NCI-H2196 treated with DMSO at 0.1 percent for 48 hours (cell line): ENCODE data around the gene NRIP3.
A peak's percentile ranks its signal among the peaks of the same experiment; 100 is the strongest.
"Not testable (repeated sequence)": the region's sequence is repeated elsewhere in the genome, so short reads cannot be mapped to it uniquely, and the experiment has no call there.

ENCODE experiments used
- DNase-seq: peaks from one replicate; lab custom pipeline; 2025; ENCODE audit not compliant: unreplicated experiment; lab: John Stamatoyannopoulos, UW

The NRIP3 gene

DNA sequence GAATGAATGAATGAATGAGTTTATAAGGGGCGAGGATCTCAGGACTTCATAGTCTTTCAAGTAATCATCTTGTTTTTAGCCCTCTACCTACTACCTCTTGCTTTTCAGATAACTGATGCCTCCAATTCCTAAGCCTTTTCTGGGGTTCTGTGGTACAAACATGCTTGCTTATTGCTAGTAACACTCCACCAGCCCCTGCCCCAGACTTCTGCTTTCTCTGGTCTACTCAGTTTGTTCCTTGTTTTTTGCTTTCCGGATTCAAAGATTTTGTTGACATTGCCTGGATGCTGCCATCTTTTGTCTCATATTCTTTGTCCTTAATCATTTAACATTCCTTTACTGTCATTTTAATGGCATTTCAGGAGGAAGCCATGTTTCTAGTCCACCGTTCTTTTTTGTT is 30.7 kb downstream of the NRIP3 start:
- DNase-seq, result no peak

DNA sequence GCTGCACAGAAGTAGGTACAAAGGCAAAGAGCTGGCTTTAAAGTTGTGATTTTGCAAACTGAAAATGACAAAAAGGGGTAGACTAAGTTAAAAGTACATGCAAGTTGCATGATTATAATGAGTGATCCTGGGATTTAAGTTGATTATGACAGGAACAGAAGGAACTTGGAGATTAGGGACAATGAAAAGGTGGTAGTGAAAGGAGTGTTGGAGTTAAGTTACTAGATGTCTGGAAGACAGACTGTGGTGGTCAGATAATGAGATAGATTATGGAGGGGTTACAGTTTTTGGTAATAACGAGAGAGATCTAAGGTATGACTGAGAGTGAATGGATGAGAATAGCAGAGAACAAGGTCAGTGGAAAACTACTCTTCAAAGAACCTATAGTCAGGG is 31.9 kb downstream of the NRIP3 start:
- DNase-seq, result no peak

DNA sequence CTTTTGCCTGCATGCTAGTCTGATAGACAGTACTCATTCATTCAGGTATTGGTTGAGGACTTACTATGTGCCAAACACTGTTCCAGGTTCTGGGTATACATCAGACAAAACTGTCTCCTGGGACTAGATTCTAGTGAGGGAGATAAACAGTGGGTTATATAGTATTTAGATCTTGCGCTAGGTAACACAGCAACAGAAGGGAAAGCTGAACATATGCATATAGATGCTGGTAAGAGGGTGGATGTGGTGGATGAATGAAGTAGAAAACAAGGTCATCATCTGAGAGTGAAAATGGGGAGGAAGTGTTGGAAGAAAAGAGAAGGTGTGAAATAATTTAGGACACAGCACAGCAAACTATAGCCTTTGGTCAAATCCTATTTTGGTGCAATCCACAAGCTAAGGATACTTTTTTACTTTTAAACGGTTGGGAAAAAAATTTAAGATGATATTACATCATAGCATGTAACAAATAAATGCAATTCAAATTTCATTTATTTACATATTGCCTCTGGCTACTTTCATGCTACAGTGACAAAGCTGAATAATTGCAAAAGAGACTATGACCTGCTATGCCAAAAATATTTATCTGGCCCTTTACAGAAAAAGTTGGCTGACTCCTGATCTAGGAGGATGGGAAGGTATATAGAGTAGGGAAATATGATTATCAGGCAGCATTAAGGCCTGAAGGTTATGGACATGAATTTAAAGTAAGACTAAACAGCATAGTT is 32.4 kb downstream of the NRIP3 start:
- no peak for DNase-seq

DNA sequence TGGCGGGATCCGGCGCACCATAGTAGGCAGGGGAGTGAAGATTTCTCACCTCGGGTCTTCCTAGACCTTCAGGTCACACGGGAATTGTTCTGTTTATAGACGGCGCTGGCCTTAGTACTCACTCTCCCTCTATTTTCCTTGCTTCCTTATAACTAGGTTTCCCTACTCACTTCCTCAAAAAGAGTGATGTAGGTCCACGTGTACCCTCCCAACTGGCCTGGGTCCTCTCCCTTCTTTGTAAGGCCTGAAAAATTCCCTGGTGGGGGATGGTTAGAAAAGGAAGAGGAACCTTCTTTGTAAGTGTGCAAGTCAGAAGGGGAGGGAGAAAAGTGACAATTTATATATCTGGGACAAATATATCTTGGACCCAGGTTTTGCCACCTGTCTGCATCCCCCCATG is 36.6 kb downstream of the NRIP3 start:
- no peak for DNase-seq

DNA sequence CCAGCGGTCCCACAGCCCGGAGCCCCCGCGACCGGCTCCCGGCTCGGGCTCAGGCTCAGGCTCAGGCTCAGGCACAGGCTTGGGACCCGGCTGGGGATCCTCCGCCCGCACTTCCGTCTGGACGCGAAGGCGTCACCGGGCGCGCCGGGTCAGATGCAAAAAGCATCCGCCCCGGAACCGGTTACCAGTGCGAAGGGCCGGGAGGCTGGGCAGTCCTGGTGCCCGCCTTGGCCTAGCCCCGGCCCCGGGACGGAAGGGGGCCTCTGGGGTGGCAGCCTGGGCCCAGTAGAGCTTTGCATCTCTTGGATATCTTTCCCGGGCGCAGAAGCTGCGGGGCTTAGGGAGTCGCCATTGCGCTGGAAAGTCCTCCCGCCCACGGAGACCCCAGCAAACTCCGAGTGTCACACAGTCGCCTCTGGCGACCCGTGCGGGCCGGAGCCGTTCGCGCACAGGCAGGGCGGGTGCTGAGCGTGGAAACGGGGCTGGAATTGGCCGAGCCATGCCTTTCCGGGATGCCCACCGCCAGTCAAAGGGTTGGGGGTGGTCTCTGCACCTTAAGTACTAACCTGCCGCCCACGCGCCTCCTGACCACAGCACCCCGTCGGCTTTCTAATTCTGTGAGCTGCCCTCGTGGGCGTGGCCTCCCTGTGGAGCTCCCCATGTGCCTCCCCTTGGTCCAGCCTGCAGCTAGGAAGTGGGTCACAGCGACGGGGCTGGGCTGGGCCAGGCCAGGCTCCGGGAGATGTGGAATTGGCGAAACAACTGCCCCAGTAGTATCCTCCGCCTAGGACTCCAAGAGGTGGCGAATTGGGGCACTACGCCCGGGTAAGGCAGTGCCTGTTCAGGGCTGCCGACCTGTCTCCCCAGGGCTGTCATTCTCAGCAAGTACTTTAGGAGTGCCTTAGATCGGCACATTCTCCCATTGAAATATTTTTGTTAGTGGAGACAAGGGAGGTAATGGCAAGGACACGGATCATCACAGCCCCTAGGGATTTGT is 39.2 kb downstream of the NRIP3 start, which contains the start of gene TMEM9B:
Gene TMEM9B (minus strand): TSS at position 119 of the 997 bp plus-strand sequence. CDS start 129 bp downstream, outside the sequence.
- peak; percentile 81 for DNase-seq

DNA sequence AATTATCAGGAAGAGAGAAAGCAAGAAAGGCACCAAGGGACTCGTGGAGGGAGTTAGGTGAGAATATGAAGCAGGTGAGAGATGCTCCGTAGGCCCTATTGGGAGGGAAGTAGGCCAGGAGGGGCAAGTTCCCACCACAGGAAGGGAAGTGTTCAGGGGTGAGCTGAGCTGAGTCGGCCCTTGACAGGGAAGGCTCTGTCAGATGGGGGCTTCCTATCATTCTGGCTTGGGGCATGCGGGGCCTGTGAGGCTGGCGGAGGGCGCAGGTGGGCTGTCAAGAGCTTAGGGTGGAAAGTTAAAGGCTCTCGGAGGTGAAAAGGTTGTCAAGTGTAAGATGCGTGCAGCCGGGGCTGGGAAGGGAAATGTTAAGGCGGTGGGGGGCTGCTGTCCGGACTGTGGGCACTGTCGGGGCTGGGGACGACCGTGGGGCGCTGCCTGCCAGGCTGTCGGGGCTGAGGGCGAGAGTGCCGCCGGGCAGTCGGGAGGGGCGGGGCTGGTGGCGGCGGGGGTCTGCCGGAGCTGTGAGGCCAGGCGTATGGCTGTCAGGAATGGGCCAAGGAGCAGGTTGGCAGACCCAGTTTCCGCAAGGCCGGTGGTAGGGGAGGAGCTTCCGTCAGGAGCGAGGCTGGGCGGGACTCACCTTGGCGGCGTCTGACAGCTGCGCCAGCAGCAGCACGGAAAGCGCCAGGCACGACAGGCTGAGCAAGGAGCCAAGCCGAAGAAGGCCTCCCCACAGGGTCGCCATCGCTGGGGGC is 40.1 kb downstream of the NRIP3 start:
- peak; percentile 71 for DNase-seq

DNA sequence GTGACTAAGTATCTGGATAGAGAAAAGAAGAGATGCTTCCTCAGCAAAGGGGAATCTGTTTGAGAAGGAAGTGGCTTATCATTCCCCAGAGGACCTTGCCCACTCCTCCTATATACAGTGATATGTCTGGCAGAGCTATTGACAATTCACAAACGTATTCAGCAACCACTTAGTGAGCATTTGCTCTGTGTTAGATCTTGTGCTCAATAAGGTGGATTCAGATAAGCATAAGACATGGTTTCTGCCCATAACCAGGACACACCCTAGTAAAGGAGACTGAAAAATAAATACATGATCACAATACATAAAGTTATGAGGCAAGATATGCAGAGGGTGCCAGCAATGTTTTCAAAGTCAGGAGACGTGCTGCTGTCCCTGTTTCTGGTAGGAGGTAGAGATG is 41.0 kb downstream of the NRIP3 start:
- no peak for DNase-seq

DNA sequence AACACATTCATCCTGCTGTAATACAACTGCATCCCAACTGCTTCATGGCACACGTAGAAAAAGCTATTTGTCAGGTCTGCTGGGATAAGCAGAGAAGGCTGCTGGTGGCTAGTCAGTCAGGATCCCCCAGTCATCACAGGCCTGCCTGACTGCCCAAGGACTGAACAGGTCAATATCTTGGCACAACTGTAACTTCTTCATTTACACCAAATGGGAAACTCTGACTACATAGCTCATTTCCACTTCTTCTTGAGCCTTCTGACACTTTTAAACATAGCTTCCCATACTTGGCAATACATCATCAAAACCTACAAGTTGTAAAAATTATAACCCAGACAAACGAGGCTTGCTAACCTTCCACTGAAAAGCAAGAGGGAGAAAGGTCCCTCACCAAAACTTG is 42.4 kb downstream of the NRIP3 start:
- no peak for DNase-seq

DNA sequence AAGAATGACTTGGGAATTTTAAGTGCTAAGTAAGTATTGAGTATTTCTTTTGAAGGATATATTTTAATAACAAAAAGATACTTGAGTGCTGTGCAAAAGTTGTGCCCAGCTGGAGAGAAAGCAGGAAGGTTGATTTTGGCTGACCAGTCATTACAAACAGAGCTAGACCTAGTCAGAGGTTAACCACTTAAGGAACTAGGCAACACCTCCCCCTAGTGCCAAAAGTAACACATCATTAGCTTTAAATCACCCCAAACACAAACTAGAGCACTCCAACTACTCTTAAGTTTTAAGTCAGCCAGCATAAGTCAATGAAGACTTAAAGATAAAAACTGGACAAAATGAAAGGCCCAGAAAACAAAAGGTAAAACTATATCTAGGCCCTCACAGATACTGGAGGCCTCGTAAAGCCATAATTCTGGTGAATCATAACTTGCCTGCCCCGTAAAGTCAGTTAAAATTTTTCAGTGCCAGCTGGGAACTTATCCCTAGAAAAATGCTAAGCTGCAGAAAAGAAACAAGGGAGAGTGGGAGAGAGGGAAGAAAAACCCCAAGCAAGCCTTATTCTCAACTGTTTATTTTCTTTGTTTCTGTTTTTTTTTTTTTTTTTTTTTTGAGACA is 44.1 kb downstream of the NRIP3 start:
- peak; percentile 44 for DNase-seq

DNA sequence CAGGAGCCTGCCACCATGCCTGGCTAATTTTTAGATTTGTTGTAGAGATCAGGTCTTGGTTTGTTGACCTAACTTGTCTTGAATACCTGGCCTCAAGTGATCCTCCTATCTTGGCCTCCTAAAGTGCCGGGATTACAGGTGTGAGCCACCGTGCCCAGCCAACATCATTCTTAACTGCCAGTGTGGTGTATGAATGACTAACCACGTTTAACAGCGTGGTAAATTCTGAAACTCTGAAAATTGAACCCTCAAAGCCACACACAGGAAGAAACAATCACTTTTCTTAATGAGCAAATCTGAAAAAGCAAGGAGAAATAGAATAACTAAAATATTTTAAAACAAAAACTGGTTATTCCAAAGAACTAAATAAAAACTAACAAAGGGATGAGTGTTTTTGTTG is 46.9 kb downstream of the NRIP3 start:
- no peak for DNase-seq

DNA sequence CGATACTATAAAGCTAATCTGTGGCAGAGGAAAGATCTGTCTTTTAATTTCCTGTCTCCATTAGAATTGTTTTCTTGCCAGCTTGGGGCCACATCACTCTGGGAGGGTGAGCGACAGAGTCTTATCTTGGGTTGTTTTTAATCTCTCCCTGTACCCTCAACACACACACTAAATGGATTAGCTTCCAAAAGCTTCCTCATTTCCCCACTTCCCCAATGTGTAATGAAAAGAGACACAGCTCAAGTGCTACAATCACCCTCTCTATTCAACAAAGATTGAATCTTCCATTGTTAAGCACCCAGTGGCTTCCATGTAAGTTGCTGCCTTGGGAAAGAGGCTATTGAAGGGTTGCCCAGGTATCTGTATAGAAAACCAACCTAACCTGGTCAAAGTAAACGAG is 54.9 kb downstream of the NRIP3 start:
- DNase-seq, result no peak

DNA sequence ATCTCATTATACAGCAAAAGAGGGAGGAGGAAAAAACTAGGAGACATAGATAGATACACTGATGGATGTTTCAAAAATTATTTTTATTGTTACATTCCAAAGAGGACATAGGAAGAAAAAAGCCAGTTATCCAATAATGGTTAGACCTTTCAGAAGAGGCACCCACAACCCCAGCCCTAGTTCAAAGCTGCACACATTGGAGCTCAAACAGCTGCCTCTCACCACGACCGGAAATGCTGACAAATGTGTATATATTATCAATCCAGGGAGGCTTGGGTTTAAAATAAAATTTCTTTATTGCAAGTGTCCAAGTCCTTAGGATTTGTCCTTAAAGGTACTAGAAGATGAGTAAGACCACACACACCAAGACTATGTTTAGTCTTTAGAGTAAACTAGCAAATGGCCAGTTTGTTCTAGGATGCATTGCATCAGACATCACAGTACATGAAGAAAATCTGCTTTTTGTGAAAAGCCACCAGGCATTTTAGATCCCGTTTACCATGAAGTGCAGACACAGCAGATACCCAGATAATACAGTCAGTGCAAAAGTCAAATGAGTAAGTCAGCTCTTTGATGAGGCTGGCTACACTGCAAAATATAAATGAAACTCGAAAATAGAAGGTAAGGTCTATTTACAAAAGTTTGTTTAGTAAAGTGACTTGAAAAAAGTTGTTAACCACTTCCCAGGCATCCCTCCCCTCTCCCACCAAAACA is 56.4 kb downstream of the NRIP3 start:
- DNase-seq, result no peak

DNA sequence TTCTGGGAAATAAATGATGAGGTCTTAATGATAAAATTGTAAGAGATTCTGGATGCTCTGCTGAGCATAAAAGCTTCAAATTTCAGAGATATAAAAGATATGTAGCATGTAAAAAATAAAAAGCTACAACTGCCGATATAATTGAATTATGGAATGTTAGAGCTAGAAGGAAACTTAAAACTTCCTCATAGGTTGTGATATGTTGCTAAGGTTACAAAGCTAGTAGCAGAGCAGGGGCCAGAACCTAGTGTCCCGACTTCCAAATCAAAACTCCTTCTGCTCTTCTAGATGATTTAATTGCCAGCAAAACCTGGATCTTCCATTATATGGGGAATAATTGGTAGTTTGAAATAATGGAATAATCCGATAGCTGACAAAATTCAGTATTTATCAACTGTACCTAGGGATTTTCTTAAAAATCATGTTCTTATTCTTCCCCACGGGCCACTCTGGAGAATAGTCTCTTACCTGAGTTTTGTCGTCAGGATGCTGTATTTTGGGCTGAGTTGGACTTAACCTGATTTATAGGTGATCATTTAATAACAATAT is 61.2 kb downstream of the NRIP3 start, which contains the start of gene ASCL3:
Gene ASCL3 (minus strand): TSS at position 499 of the 549 bp plus-strand sequence. CDS start 4,855 bp downstream, outside the sequence.
- DNase-seq, result no peak

DNA sequence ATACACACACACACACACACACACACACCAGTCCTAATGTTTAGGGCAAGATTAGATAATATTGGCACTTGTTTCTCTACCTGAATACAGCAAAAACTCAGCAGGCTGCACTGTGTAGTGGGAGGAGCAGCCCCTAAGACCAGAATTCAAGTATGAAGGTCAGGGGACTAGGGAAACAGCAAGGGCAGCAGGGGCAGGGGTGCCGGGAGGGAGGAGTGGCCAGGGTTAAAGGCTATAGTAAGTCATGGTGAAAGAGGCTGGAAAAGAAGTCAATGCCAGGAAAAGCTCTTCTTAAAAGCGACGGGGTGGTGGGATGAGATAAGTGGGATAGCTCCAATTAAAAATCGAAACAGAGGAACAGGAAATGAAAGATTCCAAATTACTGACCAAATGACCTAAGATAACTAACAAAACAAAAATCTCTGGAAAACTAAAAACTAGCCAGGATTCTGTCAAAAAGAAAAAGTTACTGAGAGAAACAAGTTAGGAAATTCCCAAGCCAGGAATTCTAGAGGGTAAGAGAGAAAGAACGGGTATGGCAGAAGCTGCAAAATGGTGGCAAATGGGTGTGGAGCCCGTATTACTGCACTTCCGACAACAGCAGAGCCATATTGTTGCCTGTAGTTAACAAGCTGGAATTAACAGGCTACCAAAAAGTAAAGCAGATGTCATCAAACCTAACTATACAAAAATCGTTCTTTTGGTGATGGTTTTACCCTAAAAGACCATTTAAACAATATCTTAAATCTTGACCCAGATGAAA is 62.3 kb downstream of the NRIP3 start:
- no peak for DNase-seq

DNA sequence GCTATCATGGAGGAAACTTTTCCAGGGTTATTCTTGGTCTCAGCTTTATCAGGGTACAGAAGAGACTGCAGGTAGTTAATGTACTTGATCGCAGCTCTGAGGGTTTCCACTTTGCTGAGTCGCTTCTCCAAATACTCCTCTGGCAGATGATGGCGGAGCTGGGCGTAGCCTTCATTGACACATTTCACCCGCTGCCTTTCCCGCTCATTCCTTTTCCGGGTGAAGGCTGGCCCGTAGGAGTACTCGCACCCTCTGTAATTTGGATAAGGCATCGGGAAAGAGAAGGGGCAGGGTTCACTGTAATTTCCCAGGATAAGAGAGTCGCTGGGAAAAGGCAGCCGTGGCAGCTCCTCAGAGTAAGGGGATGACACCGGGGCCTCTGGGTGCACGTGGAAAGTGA is 66.1 kb downstream of the NRIP3 start:
- DNase-seq, result no peak

DNA sequence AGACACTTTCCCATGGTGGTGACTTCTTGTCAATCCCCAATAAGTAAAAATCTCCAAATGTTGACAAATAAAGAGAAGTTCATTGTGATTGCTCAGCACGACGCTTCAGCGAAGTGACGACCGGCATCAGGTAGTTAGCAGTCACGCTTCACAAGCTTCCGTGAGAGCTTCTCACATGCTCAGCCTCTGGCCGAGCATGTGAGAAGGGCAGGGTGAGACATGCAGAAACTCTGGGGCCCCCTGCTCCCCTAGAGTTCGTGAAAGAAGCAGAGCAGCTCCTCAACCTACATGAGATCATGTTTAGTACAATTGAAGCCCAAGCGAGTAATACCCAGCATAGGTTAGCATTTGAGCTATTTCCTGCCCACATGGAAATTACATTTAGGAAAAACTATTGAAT is 66.6 kb downstream of the NRIP3 start:
- DNase-seq, result no peak

DNA sequence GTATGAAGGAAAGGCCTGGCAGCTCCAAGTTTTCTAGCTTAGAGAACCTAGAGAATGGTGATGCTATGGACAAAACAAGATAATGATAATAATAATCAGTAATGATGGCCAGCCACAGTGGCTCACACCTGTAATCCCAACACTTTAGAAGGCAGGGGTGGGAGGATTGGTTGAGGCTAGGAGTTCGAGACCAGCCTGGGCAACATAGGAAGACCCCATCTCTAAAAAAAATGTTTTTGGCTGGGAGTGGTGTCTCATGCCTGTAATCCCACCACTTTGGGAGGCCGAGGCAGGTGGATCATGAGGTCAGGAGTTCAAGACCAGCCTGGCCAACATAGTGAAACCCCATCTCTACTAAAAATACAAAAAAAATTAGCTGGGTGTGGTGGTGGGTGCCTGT is 68.0 kb downstream of the NRIP3 start:
- not testable (repeated sequence) for DNase-seq

DNA sequence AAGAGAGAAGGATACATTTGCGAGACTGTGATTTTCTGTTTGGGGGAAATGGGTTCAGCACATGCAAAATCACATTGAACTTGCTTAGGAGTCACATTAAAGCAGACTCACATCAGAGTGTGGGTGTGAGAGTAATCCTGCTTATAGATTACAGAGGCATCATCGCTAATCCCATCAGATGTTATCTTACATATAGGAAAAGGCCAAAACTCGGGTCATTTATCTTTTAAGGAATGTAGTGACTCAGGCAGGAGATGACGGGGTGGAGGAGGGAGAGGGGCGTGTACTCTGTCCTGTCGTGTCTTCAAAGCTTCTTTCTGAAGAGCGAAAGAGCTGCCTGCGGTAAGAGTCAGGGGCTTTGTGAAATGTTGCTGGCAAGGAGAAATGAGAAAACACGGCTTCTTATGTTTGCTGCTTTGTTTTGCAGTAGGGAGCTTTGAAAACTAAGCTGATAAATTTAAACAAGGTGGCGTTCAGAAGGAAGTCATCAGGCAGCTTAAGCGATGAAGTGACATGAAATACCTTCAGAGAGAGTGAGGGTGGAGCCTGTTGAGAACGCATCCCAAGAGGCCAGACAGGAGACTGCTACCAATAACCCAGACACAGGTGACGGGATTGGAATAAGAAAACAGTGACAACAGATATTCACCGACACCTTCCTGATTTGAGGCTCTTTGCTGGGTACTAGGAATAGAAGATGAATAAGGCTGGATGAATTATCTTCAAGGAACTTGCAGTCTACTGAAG is 68.9 kb downstream of the NRIP3 start:
- no peak for DNase-seq
